Stimulated activated CD4-positive, alpha-beta T cell treated with anti-CD3 and anti-CD28 coated beads, Interleukin-15, amount 100 ng/mL, for 48 hours (primary cell): Measurements from ENCODE around the gene CCDC102A.
A peak's percentile ranks its signal among the peaks of the same experiment; 100 is the strongest.
"Not testable (repeated sequence)": the region's sequence is repeated elsewhere in the genome, so short reads cannot be mapped to it uniquely, and the experiment has no call there.

Experiments
- DNase-seq, 2 donors: peaks; one replicate each; pipeline ENCODE4 v3.0.0-alpha.2; 2020; ENCODE audit warnings: low read depth in 2 of 2

The CCDC102A gene

DNA sequence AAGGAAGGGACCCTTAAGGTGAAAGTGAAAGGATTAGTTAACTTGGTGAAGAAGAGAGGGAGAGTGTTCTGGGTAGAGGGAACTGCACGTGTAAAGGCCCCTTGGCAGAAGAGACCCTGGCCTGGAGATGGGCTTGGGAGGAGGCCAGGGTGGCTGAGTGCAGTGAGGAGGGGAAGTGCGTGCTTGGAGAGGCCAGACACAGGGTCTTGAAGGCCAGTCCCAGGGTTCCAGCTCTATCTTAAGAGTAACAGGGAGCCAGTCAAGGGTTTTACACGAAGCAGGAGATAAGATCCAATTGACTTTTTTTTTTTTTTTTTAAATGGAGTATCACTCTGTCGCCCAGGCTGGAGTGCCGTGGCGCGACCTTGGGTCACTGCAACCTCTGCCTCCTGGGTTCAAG, 34.9 kb downstream of the CCDC102A start:
- no peak for DNase-seq

DNA sequence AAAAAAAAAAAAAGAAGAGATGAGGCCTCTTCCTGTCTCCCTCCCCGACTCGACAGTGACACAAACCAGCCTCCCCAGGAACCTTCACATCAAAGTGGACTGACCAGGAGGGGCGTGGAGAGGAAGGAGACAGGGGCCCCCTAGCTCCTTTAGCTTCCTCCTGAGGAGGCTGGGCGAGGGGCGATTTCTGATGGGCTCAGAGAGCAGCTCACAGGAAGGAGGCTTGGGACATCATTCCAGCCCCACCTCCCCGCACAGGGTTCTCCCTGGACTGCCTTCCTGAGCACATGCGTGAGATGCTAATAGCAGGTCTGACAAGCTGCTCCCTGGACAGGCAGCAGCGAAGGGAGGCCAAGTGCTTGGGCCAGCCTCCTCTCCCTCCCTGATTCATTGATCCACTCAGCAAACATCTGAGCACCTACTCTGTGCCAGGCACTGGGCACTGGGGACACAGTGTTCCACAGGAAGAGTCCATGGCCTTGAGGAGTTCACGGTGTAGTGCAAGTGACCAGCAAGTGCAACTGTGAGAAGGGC, 35.7 kb downstream of the CCDC102A start:
- DNase-seq = no peak

DNA sequence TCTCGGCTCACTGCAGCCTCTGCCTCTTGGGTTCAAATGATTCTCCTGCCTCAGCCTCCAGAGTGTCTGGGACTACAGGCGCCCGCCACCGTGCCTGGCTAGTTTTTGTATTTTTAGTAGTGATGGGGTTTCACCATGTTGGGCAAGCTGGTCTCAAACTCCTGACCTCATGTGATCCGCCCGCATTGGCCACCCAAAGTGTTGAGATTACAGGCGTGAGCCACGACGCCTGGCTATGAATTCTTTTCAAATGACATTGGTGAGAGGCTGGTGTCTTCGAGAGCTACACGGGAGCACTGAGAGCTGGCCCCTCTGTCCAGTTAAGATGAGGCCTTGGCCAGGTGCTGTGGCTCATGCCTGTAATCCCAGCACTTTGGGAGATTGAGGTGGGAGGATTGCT, 36.4 kb downstream of the CCDC102A start:
- DNase-seq = not testable (repeated sequence)

DNA sequence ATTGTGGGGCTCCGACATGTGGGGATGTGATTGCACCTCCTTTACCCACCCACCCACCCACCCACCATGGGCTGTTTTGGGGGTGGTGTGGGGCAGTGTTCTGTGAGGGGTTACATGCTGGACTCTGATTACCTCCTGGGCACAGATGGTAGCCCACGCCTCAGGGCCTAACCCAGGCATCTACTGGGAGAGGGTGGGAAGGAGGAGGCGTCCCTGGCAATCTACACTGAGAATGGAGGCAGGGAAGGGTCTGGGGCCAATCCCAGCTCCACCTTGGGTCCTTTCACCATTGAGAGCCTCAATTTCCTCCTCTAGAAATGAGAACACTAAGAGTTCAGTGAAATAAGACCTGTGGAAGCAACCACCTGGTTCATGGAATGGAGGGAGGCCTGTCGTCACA, 38.3 kb downstream of the CCDC102A start:
- DNase-seq = no peak

DNA sequence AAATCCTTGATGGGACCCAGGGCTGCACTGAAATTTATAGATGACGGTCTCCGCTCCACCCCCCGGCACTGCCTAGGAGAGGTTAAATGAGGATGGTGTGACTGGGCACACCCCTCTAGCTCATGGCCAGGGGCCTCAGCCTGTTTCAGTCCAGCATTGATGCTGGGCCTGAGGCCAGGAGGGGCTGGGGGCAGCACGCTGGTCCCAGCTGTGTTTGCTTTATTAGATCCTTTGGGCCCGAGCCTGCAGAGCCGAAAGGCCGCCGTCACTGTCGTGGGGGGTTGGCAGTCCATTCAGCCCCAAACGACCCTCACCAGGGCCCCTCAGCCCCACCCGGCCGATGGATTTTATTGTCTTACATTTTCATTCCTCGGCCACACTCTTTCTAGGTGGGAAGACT, 39.2 kb downstream of the CCDC102A start:
- DNase-seq = no peak

DNA sequence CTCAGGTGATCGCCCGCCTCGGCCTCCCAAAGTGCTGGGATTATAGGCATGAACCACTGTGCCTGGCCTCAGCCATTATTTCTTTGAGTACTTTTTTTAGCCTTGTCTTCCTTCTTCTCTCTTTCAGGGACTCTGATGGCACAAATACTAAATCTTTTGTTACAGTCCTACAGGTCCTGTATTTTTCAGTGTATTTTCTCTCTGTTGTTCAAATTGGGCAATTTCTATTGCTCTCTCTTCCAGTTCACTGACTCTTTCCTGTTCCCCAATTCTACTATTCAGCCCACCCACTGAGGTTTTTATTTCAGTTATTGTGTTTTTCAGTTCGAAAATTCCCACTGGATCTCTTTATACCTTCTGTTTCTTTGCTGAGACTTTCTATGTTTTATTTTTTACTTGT, 42.6 kb downstream of the CCDC102A start:
- DNase-seq = no peak

DNA sequence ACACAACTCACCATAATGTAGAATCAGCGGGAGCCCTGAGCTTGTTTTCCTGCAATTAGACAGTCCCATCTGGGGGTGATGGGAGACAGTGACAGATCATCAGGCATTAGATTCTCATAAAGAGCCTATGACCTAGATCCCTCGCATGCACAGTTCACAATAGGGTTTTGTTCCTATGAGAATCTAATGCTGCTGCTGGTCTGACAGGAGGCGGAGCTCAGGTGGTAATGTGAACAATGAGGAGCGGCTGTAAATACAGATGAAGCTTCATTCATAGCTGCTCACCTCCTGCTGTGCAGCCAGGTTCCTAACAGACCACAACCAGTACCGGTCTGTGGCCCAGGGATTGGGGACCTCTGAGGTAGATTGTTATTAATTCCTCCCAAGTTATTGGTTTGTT, 47.1 kb downstream of the CCDC102A start:
- DNase-seq = no peak

DNA sequence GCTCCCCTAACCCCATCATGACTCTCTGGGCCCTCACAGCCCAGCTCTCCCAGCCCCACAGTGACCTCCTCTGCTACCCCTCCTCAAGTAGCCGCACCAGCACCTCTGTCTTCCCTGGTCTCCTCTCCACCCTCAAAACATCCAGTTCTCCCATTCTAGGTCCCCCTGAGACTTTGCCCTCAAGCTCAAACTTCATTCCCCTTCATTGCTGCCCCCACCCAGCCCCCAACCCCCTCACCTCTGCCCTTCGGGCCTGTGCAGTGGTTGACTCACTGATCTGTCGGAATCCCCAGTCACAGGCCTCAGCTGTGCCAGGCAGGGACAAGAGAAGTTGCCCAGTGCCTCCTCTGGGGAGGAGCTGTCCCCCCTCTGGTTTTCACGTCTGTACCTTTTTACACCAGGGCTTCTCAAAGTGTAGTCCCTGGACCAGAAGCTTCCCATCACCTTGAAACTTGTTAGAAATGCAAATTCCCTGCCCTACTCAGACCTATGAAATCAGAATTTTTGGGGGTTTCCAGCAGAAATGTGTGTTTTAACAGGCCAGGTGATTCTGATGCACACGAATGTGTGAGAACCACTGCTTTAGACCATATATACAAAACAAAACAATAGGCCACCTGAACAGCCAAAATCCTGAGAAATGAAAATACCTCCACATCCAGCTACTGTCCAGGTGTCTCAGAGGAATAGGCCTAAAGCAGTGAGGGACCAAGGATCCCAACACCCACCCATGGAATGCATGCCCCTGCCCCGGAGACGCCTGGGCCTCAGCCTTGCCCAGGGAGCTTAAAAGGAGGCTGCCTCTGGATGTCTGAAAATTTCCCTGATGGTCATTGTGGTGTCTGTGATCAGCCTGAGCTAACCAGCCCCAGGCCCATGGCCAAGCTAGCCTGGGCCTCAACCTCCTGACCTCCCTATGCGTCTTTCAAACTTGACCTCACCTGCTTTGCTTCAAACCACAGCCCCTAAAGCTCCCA, 49.2 kb downstream of the CCDC102A start:
- no peak for DNase-seq

DNA sequence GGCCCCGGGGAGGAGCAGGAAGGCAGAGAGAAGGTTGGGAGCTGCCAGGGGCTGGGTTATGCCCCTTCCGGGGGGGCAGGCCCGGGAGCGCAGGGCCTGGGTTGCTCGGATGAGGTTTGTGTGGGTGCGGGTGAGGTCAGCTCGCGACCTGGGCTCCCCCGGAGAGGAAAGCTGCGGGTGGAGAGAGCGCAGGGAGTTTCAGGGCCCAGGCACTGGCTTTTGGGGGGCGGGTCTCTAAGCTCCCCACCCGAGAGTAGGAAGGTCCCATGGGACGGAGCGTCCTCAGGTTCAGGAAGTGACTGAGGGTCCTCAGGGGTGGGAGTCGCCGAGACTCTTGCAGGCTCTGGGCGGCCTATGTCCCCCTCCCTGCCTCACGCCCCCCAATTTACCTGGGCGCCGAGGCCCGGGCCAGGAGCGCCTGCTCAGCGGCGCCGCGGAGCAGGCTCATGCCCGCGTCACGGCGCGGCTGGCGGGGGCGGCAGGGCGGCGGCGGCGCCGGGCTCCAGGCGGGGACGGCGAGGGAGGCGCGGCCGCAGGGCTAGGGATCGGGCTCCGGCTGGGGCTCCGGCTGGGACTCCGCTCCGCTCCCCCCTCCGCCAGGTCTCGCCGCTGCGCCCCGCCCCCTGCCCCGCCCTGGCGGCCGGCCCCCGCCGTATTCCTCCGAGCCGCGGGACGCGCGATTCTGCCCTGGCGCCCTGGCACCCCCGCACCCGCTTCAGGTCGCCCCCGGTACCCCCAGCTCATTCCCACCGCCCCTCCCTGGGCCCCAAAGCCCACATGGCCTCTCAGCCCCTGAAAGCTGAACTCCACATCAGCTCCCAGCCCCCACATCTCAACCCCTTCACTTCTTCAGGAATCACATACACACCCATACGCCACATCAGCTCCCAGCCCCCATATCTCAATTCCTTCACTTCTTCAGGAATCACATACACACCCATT, 50.2 kb downstream of the CCDC102A start, which contains the start of gene DOK4:
Gene DOK4 (minus strand): TSS at position 578 of the 942 bp plus-strand sequence. CDS start 6,986 bp downstream, outside the sequence.
- peak; percentile 62 to 76 for DNase-seq

DNA sequence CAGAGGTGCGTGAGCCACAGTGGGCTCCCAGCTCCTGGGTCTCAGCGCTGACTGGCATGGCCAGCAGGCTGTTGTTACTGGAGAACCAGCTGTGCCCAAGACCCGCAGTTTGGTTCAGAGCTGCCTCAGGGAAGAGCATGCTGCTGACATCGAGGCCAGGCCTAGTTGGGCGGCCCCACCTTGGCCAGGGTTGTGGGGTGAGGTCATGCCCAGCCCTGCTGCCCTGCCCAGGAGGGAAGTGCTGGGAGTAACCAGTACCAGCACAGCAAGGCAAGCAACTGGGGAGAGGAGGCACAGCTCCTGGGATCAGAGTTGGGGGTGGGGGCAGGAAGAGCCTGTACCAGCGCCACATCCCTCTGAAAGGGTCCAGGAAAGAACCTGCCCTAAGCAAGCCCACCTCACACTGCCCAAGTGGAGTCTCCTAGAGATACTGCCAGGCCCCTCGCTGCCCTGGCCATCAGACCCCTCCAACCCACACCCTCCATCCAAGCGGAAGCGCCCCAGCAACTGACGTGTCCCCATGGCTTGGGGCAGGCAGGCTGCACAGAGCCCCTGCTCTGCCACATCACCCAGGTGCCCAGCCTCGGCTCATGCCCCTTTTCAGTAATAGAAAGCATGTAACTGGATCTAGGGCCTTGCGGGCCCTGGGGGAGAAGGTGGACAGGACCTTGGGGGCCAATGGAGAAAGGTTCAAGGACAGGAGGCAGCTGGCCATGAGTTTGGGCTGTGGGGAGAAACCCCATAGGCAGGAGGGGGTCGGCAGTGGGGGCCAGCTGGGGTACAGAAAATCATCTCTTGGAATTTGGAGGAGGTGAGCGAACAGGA, 51.1 kb downstream of the CCDC102A start:
- DNase-seq = no peak

DNA sequence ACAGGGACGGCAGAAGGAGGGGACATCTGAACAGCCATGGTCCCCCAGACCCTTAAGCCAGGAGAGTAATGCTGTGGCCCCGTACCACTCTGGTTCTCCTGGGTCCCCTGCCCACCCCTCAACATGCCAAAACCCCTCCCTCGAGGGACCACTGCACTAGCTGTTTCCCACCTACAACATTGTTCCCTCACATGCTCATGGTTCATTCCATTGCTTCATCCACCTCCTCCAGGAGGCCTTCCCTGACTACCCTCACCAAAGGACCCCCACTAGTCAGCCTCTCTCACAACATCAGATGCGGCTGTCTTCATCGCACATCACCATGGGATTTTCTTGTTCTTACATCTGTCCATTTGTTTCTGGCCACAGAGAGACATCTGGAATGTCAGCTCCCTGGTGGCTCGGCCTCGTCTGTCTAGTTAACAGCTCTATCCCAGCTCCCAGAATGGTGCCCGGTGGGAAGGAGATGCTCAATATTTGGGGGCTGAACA, 51.8 kb downstream of the CCDC102A start:
- no peak for DNase-seq

DNA sequence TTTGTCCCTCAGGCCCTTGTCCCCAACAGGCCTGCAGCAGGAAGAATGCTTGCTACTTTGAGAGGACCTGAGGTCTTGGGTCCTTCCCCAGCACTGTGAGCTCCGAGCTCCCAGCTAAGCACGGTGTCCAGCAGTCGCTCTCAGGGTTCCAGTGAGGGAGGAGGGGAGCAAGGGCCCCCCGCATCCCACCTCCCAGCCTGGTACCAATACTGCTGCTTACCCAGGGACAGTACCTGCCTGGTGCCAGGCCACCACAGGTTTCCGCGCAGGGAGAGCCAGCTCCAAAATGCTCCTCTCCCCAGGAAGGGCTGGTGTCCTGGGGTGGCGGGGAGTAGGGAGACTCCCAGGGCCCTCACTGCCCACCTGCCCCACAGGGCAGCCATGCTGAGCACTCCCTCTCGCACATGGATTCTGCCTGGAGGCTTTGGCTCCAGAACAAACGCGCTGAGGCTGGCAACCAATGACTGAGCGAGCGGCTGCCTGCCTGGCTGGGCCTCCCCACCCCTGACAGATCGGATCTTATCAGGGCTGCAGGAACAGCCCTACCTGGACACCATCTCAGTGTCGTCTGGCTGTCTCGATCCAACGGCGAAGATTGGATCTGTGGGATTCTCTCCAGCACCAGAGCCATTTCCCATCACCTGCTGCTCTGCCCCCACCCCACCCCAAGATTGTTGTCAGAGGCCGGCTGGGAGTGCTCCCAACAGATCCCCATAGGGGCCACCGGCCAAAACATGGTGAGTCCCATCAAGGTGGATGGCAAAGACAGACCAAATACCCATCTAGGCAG, 52.5 kb downstream of the CCDC102A start:
- no peak for DNase-seq

DNA sequence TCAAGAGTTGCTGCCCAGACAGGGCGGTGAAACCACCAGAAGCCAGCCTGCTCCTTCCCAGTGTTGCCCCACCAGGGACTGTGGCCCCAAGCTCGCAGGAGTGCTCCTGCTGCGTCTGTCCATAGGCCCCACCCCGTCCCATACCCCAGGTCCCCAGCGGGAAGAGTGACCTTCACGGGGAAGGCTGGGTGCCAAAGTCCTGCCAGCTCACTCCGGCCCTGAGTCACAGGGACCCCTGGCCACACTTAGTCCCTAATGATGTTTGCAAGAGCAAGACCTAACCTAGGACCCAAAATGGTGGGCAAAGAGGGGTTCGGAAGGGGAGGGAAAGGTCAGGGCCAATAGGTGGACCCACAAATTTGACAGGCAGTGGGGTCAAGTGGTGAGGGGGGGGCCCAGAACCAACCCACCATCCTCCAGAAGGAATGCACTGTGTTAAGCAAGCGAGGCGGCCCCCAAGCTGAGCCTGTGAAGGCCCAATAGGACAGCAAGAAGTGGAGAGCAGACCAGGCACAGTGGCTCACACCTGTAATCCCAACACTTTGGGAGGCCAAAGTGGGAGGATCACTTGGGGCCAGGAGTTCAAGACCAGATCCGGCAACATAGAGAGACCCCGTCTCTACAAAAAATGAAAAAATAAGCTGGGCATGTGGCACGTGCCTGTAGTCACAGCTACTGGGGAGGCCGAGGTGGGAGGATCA, 53.4 kb downstream of the CCDC102A start:
- DNase-seq = no peak

DNA sequence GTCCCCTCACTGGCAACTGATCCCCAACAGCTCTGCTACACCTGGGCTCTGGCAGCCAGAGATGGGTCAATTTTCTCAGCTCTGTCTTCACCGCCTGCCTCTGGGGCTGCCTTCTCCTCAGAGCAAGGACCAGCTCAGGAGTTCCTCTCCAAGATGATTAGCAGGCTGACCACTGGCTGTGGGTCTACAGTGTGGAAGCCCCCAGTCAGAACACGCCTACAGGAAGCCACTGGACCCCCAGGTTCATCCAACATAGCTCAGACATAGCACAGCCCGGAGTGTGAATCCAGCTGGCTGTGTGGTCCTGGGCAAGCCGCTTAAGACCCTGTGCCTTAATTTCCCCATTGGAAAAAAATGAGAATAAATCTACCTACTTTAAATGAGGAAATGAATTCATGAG, 55.0 kb downstream of the CCDC102A start:
- DNase-seq = no peak

DNA sequence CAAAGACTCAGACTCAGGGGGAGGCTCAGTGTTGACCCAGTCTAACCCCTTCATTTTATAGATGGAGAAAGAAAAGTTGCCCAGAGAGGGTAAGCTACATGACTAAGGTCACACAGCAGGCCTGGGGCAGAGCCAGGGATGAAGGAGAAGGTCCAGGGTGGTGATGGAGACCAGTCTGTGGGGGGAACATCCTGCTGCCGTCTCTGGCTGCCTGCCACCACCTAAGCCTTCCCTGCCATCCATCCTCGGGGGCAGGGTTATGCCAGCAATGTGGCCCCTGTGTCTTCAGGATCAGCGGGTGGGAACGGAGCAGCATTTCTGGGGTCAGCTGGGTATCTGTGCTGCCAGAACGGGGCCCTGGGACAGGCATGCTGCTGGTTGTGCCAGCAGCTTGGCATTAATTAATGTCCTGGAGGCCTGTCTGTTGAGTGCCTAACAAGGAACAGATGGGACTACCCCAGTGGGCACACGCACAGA, 55.6 kb downstream of the CCDC102A start:
- no peak for DNase-seq

DNA sequence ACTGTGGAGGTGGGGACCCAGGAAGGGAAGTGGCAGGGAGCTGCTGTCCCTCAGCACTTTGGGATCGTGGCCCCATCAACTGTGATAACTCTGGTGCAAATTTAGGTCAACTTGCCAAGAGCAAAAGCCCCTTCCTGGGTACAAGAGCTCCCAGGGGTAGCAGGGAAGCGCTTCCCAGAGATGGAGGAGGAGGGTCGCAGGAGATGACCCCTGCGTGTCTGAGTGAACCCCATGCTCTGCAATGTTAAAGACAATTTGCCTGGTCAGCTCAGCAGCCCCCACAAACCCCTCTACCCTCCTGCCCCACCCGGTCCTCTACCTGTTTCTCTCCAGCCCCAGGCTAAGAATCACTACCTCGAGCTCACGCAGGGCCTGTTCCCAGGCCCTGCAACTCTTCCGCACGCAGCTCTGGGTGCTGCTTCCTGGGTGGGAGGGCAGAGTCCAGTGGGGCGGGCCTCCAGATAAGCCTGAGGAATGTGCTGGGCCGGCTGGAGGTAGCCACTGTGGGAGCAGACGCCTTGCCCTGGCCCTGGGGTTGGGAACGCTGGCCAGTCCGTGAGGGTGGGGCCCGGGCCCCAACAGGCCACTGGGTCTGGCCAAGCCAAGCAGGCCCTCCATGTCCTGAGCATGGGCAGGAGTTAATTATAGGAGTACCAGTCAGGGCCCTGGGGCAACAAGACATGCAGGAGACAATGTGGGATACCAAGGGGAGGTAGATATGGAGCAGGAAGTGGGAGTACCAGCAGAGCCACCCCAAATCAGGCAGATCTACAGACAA, 56.2 kb downstream of the CCDC102A start:
- no peak for DNase-seq

DNA sequence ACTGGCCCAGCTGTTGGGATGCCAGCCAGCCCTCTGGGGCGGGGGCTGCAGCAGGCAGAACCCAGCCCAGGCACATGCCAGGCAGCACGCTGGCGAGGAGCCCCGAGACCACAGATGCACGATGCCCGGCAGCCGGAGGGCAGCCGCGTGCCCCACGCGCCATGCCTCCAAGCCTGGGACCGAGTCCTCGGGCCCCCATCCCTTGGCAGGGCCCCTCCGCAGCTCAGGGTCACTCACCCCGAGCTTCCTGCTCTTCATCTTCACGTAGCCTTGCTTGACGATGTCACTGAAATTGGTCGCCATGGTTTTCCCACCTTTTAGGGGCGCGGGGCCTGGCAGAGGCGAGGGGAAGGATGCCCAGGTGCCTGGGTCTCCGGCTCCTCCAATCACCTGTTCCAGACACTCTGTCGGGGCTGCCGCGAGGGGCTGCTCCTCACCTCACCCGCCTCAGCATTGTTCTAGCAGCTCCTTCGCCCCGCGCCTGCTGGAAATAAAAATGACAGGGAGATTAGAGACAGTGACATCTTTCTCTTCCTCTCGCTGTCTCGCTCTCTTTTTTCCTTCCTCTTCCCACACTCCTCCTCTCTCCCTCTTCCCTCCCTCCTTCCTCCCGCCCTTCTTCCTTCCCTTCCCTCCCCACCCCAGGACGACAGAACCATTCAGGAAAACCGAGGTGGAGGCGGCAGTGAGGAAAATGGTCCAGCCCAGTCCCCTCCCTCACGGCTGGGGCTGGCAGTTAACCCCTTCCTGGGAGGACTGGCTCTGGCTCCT, 57.0 kb downstream of the CCDC102A start:
- no peak for DNase-seq
